HG03175 (cell line): ENCODE measurements around the gene RELB.
"Not testable (repeated sequence)": the region's sequence is repeated elsewhere in the genome, so short reads cannot be mapped to it uniquely, and the experiment has no call there.

Experiments used
- ATAC-seq: cut with Tn5 transposase; IDR thresholded peaks from one replicate; pipeline ENCODE4 v1.9.1; 2021; ENCODE audit warnings: mild to moderate bottlenecking, moderate library complexity; ENCODE audit not compliant: unreplicated experiment

The RELB gene, protein sequence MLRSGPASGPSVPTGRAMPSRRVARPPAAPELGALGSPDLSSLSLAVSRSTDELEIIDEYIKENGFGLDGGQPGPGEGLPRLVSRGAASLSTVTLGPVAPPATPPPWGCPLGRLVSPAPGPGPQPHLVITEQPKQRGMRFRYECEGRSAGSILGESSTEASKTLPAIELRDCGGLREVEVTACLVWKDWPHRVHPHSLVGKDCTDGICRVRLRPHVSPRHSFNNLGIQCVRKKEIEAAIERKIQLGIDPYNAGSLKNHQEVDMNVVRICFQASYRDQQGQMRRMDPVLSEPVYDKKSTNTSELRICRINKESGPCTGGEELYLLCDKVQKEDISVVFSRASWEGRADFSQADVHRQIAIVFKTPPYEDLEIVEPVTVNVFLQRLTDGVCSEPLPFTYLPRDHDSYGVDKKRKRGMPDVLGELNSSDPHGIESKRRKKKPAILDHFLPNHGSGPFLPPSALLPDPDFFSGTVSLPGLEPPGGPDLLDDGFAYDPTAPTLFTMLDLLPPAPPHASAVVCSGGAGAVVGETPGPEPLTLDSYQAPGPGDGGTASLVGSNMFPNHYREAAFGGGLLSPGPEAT

GRCh38 chr19:45001087-45001739, at the start of gene RELB:
Gene RELB, plus strand, starts transcription at chr19:45001464. Its CDS starts 116 bp downstream, at chr19:45001580.
- ATAC-seq, result peak; percentile 51

GRCh38 chr19:44954278-44954648, 47.0 kb upstream of the RELB start:
- peak; percentile 11 for ATAC-seq

- ATAC-seq, result peak; percentile 86
Measured at GRCh38 chr19:44954649-44955504, 46.4 kb upstream of the RELB start, which contains the start of gene CLPTM1. Gene CLPTM1, plus strand, starts transcription at chr19:44955380. Its CDS starts 16 bp downstream, at chr19:44955396.

- ATAC-seq, result peak; percentile 22
Measured at GRCh38 chr19:44955505-44956439, 45.5 kb upstream of the RELB start.

- ATAC-seq, result no peak
Measured at GRCh38 chr19:44957526-44957925, 43.7 kb upstream of the RELB start.

- ATAC-seq, result no peak
Measured at GRCh38 chr19:44958090-44958489, 43.2 kb upstream of the RELB start.

- no peak for ATAC-seq
Measured at GRCh38 chr19:44959691-44960090, 41.6 kb upstream of the RELB start.

DNA sequence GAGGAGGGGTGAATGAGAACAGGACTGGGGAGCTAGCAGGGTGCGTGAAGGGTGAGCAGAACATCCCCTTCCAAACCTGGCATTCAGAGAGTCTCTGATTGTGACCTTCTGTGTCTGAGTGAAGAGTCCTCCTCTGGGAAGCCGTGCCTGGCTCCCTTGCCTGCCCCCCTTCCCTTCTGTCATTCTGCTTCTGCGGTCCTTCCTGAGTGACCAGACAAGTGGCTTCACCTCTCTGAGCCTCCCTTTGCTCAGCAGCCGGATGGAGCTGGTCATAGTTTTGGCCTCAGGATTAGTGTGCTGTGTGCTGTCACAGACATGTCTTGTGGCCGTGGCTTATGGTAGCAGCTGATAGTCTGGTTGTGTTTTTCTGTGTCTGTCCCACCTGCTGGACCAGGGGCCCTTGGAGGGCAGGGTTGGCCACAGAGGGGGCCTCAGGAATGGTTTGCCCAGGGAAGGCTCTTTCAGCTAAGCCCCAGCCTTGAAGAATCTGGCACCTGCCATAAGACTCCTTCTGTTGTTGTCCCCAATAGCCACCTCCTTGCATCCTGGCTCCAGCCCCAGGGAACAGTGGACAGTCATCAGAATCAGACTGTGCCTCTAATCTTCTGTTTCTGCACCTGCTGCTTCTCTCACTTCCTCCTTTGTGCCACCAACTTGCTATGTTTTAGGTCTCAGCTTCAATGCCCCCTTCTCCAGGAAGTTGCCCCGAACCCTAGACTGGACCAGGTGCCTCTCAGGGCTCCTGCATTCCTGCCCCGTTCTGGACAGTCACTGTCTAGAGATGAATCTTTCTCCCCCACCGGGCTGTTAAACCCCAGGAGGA, 40.1 kb upstream of the RELB start:
- ATAC-seq, result no peak

DNA sequence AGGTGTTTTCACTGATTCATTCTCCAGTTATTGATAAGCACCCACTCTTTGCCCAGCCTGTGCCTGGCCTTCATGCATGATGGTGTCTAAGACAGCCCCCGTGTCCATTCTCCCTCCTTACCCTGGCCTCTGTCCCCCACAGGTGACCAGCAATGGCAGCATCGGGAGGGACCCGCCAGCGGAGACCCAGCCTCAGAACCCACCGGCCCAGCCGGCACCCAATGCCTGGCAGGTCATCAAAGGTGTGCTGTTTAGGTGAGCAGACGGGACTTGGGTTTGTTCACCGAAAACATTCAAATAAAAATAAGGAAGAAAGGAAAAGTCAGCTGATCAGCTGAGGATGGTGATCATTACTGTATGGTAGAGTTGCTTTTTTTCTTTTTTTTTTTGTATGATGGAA, 39.4 kb upstream of the RELB start:
- ATAC-seq, result no peak

GRCh38 chr19:44968118-44968517, 33.1 kb upstream of the RELB start:
- no peak for ATAC-seq

GRCh38 chr19:44968670-44969069, 32.6 kb upstream of the RELB start:
- ATAC-seq, result no peak

DNA sequence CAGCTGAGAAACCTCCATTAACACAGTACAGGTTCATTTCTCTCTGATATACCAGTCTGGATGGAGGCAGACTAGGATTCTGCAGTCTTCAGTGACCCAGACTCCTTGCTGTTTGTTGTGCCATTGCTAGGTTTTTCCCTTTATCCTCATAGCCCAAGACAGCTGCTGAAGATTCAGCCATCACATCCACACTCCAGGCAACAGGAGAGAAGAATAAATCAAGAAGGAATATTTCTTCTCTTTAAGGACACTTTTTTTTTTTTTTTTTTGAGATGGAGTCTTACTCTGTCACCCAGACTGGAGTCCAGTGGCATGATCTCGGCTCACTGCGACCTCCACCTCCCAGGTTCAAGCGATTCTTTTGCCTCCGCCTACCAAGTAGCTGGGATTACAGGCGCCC, 31.8 kb upstream of the RELB start:
- ATAC-seq, result no peak

GRCh38 chr19:44971451-44971850, 29.8 kb upstream of the RELB start:
- not testable (repeated sequence) for ATAC-seq

DNA sequence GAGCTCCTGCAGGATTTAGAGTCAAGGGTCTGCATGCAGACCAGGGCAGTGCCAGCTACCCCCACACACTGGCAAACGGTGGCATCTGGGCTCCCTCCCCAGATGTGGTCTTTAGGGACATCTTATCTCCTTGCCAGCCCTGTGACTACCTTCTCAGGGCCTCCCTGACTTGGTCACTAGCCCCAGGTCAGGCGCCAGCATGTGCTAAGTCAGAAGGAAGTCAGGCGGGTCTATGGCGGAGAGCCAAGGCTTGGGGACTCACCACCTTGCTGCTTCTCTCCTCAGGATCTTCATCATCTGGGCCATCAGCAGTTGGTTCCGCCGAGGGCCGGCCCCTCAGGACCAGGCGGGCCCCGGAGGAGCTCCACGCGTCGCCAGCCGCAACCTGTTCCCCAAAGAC, 28.5 kb upstream of the RELB start:
- no peak for ATAC-seq

DNA sequence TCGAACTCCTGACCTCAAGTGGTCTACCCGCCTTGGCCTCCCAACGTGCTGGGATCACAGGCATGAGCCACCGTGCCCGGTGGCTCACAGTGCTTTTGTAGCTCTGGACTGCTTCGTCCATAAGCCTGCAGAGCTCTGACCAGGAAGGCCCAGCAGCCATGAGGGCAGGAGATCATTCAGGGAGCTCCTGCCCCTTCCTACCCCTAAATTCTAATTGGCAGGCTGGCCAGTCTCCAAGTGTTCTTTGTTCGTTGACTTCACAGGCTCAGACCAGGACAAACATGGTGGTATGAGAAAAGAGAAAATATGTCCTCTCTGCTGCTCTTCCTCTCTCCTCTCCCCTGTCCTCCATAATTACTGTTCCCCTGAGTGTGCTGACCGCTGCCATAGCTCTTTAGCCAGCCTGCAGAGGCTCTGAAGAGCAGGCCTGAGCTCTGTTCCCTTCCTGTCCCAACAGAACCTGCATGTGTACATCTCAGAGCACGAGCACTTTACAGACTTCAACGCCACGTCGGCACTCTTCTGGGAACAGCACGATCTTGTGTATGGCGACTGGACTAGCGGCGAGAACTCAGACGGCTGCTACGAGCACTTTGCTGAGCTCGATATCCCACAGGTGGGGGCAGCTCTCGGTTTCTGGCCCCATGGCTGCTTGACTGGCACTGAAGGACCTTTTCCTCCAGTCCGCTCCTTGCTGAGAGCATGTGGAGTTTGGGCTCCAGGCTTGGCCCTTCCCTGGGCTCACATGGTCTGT, 27.1 kb upstream of the RELB start:
- no peak for ATAC-seq

DNA sequence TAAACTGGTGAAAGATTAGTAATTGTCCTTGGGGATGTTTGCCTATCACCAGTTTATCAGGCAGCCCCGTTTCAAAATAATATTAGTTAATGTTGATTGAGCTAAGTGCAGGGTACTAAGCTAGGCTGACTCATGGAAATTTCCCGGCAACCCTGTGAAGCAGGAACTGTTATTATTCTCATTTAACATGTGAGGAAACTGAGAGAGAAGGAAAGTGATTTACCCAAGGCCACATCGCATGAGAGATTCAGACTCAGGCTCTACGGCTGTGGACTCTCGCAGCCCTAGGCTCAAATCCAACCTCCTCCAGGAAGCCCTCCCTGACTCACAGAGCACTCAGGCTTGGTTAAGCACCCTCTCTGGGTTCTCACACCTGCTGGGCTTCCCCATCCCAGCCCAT, 26.4 kb upstream of the RELB start:
- no peak for ATAC-seq

DNA sequence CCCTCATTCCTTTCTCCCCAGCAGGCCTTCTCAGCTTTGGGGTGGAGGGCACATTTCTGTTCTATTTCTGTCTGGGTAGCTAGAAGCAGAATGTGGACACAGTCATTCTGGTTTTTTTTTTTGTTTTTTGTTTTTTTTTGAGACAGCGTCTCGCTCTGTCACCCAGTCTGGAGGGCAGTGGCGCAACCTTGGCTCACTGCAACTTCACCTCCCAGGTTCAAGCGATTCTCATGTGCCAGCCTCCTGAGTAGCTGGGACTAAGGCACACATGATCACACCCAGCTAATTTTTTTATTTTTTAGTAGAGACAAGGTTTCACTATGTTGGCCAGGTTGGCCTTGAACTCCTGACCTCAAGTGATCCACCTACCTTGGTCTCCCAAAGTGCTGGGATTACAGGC, 25.8 kb upstream of the RELB start:
- no peak for ATAC-seq

- no peak for ATAC-seq
Measured at GRCh38 chr19:44984005-44984404, 17.3 kb upstream of the RELB start.
